Urinary bladder (tissue), 4 donors: ENCODE data around the gene DMAC2. TPM values are rescaled to one million over a fixed set of nuclear protein-coding genes. Genes with fewer than 3 reads are reported as not detected.
"Not testable (repeated sequence)": the region's sequence is repeated elsewhere in the genome, so short reads cannot be mapped to it uniquely, and the experiment has no call there.

ENCODE experiments used
- DNase-seq: peaks from one replicate; pipeline ENCODE4 v3.0.0-alpha.2; 2015; ENCODE audit errors: extremely low spot score
- H3K27ac ChIP-seq: one replicate; pipeline ENCODE4 v1.5.1; 2013; ENCODE audit warnings: low read depth, mild to moderate bottlenecking, moderate library complexity
- H3K36me3 ChIP-seq: one replicate; pipeline ENCODE4 v1.6.1; 2013; ENCODE audit warnings: mild to moderate bottlenecking, moderate library complexity; ENCODE audit not compliant: insufficient read depth
- H3K4me1 ChIP-seq: one replicate; pipeline ENCODE4 v1.6.1; 2013; ENCODE audit warnings: mild to moderate bottlenecking, moderate library complexity; ENCODE audit not compliant: insufficient read depth
- H3K4me3 ChIP-seq: one replicate; pipeline ENCODE4 v1.5.1; 2013; ENCODE audit warnings: low read depth, low read length
- WGBS: extraction: QIAGEN DNeasy Blood & Tissue Kit; methylation state at CpG from one replicate; pipeline ENCODE4 v1.1.7; 2013; 5-methylcytosine and 5-hydroxymethylcytosine counted together
- polyA plus RNA-seq: library from polyadenylated mRNA; stranded (reverse); fragments of 200-250 nt; gene quantifications from one replicate; pipeline ENCODE4 v1.2.3, GENCODE V29; 2013
- small RNA-seq: library from RNA; depleted of rRNA; stranded (forward); fragments of <200 nt; gene quantifications from one replicate; pipeline ENCODE3, GENCODE V24; 2014
- total RNA-seq: library from RNA; depleted of rRNA; stranded (reverse); fragments of >200 nt; gene quantifications from one replicate; pipeline ENCODE4 v1.2.3, GENCODE V29; 2014
- donor health status: healthy with polysubstance abuse.
- donor health status: healthy.

DMAC2 gene
- total and polyA plus RNA-seq, 2 donors, result 15.2 to 77.4 TPM

DNA sequence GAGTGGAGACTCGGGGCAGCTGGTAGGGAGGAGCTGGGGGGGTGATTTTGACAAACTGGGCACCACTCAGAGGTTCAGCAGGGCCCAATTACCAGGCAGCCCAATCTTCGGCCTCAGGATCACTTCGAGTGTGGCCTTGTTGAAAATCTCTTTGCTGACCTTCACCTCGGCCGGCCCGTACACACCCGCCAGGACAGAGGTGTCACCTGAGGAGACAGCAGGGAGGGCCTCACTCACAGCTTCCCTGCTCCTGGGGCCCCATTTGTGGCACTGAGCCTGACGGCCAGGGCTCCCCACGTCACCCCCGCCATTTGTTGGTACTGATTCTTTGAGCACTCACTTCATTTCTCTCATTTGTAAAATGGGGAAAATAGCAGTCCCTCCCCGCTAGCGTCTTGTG, 46.9 kb downstream of the DMAC2 start:
- no peak for DNase-seq
- Histone ChIP-seq H3K36me3 (no peaks in the 10 kb centered on the region), H3K4me3 (no peak overlapping the region), H3K4me1 (no peaks in the 10 kb centered on the region), H3K27ac (no peak overlapping the region)
- 80% methylated on average over 12 of the region's 12 CpGs for WGBS

DNA sequence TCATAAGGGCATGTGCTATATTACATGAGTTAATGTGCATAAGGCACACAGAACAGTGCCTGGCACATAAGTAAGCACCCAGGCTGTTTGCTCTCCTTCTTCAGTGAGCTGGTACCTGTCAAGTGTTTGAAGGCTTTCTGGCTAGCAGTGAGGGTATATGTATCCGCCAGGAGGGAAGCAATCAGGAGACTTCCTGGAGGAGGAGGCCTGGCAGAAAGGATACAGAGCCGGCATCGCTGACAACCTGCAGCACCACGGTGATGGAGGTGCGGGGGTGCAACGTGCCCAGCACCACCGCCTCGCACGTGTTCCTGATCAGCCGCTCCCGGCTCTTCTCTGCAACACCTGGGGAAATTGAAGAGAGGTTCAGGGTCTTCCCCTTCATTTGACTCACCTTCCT, 48.1 kb downstream of the DMAC2 start:
- Histone ChIP-seq H3K4me1 (no peaks in the 10 kb centered on the region), H3K36me3 (no peaks in the 10 kb centered on the region), H3K27ac (no peak overlapping the region), H3K4me3 (no peak overlapping the region)
- no peak for DNase-seq
- WGBS, result 88% methylated on average over 11 of the region's 11 CpGs

DNA sequence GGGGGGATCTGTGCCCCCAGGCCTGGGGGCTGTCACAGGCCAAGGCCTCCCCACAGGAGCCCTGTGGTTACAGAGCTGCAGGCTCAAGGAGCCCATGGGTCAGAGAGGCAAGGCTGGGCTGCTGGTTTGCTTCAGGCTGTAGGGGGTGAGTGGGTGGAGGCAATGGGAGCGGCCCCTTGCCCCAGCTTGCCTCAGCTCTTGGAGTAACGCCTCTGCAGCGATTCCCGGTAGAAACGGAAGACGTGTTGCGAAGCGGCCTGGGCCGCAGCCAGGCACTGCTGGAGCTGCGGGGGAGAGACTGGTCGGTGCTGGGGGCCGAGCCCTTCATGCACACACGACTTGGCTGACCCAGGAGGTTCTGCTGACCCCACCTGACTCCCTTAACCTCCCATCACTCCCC, 53.3 kb downstream of the DMAC2 start:
- no peaks in the 10 kb centered on the region for H3K4me1 ChIP-seq
- no peak overlapping the region for H3K27ac ChIP-seq
- no peak for DNase-seq
- WGBS, result 84% methylated on average over 13 of the region's 13 CpGs
- no peaks in the 10 kb centered on the region for H3K36me3 ChIP-seq
- no peak overlapping the region for H3K4me3 ChIP-seq

DNA sequence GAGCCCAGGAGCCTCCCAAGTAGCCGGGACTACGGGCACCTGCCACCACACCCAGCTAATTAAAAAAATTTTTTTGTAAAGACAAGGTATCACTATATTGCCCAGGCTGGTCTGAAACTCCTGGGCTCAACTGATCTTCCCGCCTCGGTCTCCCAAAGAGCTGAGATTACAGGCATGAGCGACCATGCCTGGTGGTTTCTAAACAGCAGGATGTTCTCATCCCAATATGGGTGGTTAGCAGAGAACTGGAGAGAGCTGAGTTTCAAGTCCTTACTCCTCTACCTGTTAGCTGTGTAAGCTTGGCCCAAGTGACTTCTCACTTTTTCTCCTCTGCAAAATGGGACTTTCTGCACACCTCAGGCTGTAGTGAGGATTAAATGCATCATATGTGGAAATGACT, 55.4 kb downstream of the DMAC2 start:
- Histone ChIP-seq H3K4me3 (no peak overlapping the region), H3K36me3 (no peaks in the 10 kb centered on the region), H3K27ac (no peak overlapping the region), H3K4me1 (no peaks in the 10 kb centered on the region)
- DNase-seq, result no peak
- 88% methylated on average over 5 of the region's 5 CpGs for WGBS

DNA sequence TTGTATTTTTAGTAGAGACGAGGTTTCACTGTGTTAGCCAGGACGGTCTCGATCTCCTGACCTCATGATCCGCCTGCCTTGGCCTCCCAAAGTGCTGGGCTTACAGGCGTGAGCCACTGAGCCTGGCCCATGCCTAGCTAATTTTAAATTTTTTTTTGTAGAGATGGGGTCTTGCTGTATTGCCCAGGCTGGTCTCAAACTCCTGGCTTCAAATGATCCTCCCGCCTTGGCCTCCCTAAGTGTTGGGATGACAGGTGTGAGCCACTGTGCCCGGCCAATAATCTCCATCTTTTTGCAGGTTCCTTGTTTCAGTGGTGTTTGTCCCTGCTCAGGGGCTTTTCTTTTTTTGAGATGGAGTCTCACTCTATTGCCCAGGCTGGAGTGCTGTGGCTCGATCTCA, 58.2 kb downstream of the DMAC2 start:
- not testable (repeated sequence) for H3K4me3 ChIP-seq, H3K27ac ChIP-seq, DNase-seq, H3K36me3 ChIP-seq, H3K4me1 ChIP-seq
- WGBS, result 96% methylated on average over 8 of the region's 8 CpGs

Small RNA genes within 50 kb of the gene (small RNA-seq; reads per million reads assigned to genes)
- gene RF00017, result not detected

Other genes starting within 250 kb of the DMAC2 start
- 0.53 TPM for gene CYP2S1, start 246.7 kb downstream of the DMAC2 start, total RNA-seq
- 3.9 TPM for gene CYP2S1, start 246.7 kb downstream of the DMAC2 start, polyA plus RNA-seq
- 53.7 TPM for gene AXL, start 220.7 kb downstream of the DMAC2 start, total RNA-seq
- gene AXL, start 220.7 kb downstream of the DMAC2 start, polyA plus RNA-seq, result 55.0 TPM
- 79.3 TPM for gene HNRNPUL1, start 175.5 kb downstream of the DMAC2 start, total RNA-seq
- gene HNRNPUL1, start 175.5 kb downstream of the DMAC2 start, polyA plus RNA-seq, result 123 TPM
- 7.2 TPM for gene CCDC97, start 129.7 kb downstream of the DMAC2 start, total RNA-seq
- gene CCDC97, start 129.7 kb downstream of the DMAC2 start, polyA plus RNA-seq, result 18.0 TPM
- gene TGFB1, start 86.0 kb downstream of the DMAC2 start, total RNA-seq, result 9.2 TPM
- gene TGFB1, start 86.0 kb downstream of the DMAC2 start, polyA plus RNA-seq, result 58.9 TPM
- gene B9D2, start 75.8 kb downstream of the DMAC2 start, total RNA-seq, result 1.9 TPM
- 10.0 TPM for gene B9D2, start 75.8 kb downstream of the DMAC2 start, polyA plus RNA-seq
- 6.6 TPM for gene TMEM91, start 63.4 kb downstream of the DMAC2 start, total RNA-seq
- 36.2 TPM for gene TMEM91, start 63.4 kb downstream of the DMAC2 start, polyA plus RNA-seq
- 11.2 TPM for gene EXOSC5, start 42.6 kb downstream of the DMAC2 start, total RNA-seq
- 31.0 TPM for gene EXOSC5, start 42.6 kb downstream of the DMAC2 start, polyA plus RNA-seq
- 25.8 TPM for gene BCKDHA, start 42.1 kb downstream of the DMAC2 start, total RNA-seq
- gene BCKDHA, start 42.1 kb downstream of the DMAC2 start, polyA plus RNA-seq, result 47.0 TPM
- 0.69 TPM for gene B3GNT8, start 12.5 kb downstream of the DMAC2 start, total RNA-seq
- 4.5 TPM for gene B3GNT8, start 12.5 kb downstream of the DMAC2 start, polyA plus RNA-seq
- not detected for gene ERICH4, start 3.2 kb upstream of the DMAC2 start, total RNA-seq
- not detected for gene ERICH4, start 3.2 kb upstream of the DMAC2 start, polyA plus RNA-seq
- 2.1 TPM for gene CEACAM21, start 136.3 kb upstream of the DMAC2 start, total RNA-seq
- gene CEACAM21, start 136.3 kb upstream of the DMAC2 start, polyA plus RNA-seq, result 0.90 TPM
- not detected for gene CEACAM4, start 187.2 kb upstream of the DMAC2 start, total RNA-seq
- gene CEACAM4, start 187.2 kb upstream of the DMAC2 start, polyA plus RNA-seq, result 1.6 TPM
- not detected for gene CEACAM7, start 248.4 kb upstream of the DMAC2 start, total RNA-seq
- gene CEACAM7, start 248.4 kb upstream of the DMAC2 start, polyA plus RNA-seq, result not detected